Fibroblast of skin of left biceps (primary cell): ENCODE results near the gene DMKN.
A peak's percentile ranks its signal among the peaks of the same experiment; 100 is the strongest.

Experiments
- DNase-seq, 2 experiments: peaks; one replicate each; pipeline ENCODE4 v3.0.0-alpha.2; 2013; ENCODE audit warnings: low read depth in 2 of 2

DMKN gene

GRCh38 chr19:35525873-35526272 lies 12.4 kb upstream of the DMKN start:
- no peak for DNase-seq

DNA sequence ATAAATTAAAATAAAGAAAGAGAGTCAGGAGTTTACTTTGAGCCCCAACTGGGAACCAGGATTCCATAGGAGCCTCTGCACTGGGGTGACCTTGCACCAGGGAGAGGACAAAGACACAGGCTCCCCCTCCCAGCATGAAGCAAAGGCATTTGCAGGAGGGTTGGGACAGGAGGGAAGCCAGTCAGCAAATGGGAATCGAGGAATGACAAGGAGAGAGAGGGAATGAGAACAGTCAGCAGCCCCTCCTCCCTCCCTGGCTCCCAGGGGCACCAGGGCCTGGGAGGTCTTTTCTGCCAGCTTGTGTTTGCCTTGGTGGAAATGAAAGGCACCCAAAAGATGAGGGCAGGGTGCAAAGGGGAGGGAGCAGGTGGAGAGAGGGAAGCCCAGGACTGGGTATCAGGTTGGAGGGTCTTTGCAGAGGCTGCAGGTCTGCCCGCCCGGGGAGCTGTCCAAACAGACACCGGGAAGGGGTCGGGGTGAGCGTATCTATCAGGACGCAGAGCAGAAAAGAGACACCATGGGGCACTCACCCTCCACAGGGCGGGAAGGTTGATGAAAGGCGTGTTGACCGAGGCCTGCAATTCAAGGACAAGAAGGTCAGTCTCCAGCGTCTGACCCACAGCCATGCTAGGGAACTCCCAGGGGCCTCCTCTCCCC lies 10.9 kb upstream of the DMKN start:
- no peak for DNase-seq

DNA sequence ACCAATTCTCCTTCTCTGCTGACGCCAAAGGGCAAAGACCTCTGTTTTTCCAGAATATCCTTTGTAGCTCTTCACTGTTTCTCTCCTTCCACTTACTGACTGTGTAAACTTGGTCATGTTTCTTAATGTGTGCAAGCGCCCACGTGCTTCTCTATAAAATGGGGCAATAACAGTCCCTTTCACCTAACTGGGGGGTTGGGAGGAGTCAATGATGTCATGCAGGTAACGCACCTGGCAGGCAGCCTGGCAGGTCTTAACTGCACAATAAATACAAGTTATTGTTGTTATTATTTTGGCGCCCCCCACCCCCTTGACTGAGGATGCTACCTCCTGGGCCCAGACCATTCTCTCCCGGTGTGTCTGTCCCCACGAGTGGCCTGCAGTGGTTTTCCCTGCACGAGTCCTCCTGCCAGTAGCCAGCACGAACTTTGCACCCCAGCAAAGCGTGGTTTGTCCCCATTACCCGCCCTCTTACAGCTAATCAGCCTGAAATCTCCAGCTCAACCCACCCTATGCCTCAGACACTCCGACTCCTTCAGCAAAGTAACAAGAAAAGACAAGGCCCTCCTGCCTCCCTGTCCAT lies 9.4 kb upstream of the DMKN start:
- DNase-seq = no peak

GRCh38 chr19:35521124-35521743 lies 7.8 kb upstream of the DMKN start:
- DNase-seq = no peak

GRCh38 chr19:35519291-35519690 lies 5.8 kb upstream of the DMKN start:
- no peak for DNase-seq

DNA sequence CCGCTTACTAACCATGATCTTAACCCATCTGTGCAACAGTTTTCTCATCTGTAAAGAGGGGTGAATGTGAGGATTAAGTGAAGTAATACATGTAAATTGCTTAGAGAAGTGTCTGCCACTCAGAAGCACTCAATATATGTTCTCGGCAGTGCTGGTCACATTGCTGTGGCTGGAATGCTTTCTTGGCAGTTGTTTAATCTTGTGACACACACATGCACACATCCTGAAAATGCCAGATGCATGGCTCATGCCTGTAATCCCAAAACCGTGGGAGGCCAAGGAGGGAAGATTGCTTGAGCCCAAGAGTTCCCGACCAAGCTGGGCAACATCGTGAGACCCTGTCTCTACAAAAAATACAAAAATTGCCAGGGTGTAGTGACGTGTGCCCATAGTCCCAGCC lies 4.9 kb upstream of the DMKN start:
- peak; percentile 91 to 93 for DNase-seq

DNA sequence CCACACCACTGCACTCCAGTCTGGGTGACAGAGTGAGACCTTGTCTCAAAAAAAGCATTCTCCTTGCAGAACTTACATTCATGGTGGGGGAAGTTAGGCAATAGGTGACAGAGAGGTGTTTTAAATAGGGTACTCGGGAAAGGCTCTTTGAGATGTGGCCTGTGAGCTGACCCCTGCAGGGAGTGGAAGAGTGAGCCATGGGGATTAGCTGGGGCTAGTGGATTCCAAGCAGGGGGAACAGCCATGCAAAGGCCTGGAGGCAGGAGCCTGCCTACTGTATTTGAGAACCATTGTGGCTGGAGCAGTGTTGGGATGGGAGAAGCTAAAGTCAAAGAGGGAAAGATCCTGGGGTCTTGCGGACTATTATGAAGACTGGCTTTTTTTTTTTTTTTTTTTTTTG lies 3.9 kb upstream of the DMKN start:
- no peak for DNase-seq

DNA sequence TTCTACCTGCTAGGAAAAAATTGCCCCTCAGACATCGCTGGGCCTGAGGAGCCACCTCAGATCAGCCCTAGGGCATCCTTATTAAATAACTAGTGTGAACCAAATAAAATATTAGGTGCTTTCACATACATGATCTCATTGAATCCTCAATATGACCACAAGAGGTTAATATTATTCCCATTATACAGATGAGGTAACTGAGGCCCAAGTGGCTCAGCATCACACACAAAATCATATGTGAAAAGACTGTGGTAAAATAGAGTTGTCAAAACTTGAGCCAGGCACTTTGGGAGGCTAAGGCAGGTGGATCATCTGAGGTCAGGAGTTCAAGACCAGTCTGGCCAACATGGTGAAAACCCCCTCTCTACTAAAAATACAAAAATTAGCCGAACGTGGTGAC lies 2.9 kb upstream of the DMKN start:
- no peak for DNase-seq

GRCh38 chr19:35514282-35514809 lies 897 bp upstream of the DMKN start:
- no peak for DNase-seq

DNA sequence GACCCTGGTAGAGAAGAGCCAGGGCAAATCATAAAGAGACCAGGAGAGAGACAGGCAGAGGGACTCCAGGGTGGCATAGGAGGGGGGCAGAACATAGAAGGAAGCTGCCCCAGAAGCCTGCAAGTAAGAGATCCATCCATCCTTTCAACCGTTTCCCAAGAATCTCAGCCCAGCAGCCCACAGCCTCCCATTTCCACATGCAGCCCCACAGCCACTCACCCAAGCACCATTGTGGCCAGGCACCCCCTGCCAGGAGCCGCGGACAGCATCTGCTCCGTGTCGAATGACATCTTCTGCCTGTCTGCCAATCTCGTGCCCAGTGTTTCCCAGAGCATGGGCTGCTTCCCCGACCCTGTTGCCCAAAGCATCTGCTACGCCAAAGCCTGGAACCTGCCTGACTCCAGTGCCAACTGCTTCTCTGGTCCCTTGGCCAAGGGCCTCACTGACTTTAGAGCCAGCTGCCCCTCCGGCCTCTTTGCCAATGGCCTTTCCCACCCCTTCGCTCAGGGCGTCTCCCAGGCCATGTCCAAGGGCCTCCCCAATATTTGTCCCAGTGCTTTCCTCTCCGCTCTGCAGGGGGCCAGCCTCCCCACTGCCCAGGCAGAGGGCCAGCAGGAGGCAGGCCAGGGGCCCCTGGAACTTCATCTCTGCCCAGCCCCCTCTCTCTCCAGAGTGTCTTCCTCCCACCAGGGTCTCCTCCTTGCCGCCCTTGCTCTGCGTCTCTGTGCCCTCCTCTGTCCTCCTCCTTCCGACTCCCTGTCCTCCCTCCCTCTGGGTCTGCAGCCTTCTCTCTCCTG lies 420 bp downstream of the DMKN start:
- DNase-seq = no peak

DNA sequence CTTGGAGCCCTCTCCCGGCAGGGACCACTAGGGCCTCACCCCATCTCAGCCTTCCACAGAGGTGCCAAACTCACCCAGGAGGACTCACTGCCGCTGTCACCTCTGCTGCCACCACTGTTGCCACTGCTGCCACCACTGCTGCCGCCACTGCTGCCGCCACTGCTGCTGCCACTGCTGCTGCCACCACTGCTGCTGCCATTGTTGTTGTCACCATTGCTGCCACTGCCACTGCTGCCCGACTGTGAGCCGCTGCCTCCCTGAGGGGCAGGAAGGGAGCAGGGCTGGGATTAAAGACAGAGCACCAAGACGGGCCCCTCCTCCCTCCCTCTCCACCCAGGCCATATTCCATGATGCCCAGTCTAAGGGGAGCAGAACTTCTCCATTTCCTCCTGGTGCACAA lies 2.1 kb downstream of the DMKN start:
- no peak for DNase-seq

GRCh38 chr19:35510626-35510964 lies 2.9 kb downstream of the DMKN start:
- DNase-seq = no peak

DNA sequence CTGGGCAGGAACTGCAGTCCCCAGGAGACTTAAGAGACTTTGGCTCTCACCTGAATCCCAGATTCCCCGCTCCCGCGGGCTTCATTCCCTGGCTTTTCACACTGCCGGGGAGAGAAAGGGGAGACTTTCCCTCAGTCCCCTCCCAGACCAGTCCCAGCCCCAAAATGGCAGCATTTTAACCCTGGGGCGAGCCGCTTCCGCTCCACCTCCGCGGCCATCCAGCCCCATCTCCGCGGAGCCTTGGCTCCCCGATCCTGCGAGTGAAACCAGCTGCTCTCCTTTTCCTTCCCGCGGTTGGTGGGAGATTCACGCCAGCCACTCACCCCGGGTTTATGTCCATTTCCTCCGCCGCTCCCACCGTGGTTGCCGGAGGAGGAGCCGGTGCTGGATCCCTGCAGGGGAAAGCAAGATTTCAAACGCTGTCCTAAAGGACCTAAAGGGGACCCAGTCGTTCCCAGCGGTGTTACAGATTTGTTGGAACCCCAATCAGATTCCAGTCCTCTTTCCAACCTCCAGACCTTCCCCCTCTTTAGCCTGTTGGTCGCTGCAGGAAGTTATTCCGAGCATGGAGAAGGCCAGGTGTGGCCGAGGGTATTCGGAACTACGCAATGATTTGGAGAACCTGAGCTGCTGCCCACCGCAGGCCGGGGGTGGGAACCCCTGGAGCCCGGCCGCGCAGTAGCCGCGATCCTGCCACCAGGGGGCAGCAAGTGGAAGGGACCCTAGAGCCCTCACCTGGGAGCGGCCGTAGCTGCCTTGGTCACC lies 3.4 kb downstream of the DMKN start:
- no peak for DNase-seq

DNA sequence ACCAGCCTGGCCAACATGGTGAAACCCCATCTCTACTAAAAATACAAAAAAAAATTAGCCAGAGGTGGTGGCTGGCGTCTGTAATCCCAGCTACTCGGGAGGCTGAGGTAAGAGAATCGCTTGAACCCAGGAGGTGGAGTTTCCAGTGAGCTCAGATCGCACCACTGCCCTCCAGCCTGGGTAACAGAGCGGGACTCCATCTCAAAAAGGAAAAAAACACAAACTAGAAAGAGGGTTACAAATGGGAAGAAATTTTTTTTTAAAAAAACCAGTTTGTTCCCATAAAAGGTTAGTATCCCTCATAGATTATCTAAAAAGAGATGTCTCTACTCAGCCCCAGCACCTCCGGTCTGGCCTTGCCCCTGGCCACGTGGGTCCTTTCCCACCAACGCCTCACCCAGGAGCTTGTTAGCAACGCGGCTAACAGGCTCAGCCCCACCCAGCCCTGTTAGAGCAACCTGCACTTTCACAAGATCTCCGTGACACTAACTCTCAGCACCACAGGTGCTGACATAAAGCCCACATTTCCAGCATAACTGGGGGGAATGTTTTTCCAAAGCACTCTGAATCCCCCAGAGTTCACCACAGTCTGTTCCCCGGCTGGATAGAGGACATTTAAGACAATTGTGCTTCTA lies 4.3 kb downstream of the DMKN start:
- DNase-seq = no peak

DNA sequence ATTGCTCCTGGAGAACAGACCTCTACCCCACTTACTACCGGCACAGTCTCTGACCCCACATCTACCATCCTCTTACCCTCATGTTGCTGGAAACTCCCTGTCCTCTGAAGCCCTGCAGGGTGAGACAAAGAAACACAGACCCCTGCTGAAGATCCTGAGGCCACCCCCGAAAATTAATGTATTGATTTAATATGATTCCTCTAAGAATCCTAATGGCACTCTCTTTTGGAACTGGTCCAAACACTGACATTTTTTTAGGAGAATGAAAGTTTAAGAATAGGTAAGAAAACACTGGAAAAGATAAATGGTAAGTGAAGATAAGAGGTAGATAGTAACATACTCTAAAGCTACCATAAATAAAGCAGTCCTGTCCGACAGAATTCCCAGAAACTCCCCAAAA lies 5.3 kb downstream of the DMKN start:
- no peak for DNase-seq

DNA sequence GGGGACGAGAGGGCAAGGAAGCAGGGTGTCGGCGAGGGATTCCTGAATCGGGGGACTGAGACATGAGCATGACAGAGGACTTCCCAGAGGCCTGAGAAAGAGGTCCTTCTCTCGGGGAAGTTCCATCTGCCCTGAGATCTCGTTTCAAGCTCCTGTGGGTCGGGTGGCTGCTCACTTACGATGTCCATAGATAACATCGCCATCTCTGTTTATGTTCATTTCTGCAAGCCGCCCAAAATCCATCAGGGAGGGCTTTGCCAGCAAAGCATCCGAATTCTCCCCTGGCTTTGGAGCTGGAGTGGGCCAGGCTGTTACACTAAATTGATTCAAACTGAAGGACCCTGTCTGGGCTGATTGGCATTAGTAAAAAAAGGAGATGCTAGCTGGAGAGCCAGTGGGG lies 5.9 kb downstream of the DMKN start:
- no peak for DNase-seq

- no peak for DNase-seq
Measured at GRCh38 chr19:35506011-35506410, 7.4 kb downstream of the DMKN start.

- DNase-seq = no peak
Measured at GRCh38 chr19:35502751-35503150, 10.7 kb downstream of the DMKN start.

- DNase-seq = no peak
Measured at GRCh38 chr19:35501684-35502083, 11.8 kb downstream of the DMKN start.

DNA sequence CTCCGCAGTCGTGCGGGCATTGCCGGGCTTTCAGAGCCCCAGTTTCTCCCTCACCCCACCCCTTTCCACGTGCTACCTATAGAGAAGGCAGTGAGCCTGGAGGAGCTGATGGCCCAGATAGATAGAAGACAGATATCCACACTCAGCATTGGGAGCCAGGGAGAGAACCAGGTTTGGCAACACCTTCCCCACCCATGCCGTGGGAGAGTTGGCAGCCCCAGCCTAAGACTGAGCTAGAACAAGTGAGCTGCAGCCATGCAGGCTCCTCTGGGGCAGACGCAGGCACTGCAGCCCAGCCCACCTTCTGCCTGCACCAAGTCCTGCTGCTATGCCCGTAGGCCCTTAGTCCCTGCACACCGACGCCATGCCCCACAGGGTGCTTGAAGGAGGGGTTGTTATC lies 12.8 kb downstream of the DMKN start:
- DNase-seq = no peak

DNA sequence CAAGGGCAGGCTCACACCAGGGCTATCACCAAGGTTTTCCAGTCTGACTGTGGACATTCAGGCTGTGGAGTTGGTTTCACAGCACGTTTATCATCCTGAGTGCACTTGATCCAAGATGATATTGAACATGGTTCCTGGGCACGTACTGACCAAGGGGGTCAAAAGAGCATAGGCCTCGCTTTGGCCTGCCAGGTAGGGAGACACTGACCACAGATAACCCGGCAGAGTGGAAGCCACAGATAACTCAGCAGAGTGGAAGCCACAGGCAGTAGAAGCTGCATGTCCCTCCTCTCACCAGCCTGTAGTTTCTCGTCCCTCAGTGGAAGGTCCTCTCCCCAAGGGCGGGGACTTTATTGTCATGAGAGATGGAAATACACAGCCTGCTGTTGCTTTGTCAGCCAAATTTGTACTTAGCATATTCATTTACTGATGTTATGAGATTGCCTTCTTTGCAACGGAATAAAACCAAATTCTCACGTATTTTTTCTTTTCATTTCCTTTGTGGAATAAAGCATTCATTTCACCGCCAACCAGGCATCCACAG lies 14.4 kb downstream of the DMKN start:
- no peak for DNase-seq
